PC-9 (cell line): ENCODE data around the gene CMTM8.

Experiments used
- CTCF ChIP-seq: fragments of 200-600 bp; sonication (generic); conservative IDR thresholded peaks from 2 replicates; pipeline ENCODE4 v1.6.1; 2017; ENCODE audit warnings: mixed run types, antibody characterized with exemption, mild to moderate bottlenecking, moderate library complexity
- EZH2 ChIP-seq: fragments of 200-600 bp; sonication (generic); IDR thresholded peaks from 2 replicates; pipeline ENCODE4 v1.8.0; 2017; ENCODE audit warnings: antibody characterized with exemption, low read depth

DNA sequence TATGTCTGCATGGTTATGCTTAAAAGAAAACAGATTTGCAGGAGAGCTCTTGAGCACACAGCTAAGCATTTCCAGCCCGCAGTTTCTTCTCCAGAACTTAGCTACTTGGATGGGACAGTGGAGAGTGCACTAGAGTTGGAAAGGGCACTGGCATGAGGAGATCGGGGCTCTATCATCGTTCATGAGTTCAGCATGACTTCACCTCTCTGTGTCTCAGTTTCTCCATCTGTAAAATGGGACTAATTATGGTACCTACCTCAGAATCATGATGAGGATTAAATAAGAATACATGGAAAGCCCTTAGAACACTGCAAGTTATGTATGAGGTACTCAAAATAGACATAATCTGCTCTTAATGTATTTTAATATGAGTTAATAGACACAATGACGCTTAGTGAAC lies 69.9 kb downstream of the CMTM8 start:
- TF ChIP-seq CTCF: no peak
- no peak for TF ChIP-seq EZH2
